ENCODE results near the gene XPNPEP2.

DNA sequence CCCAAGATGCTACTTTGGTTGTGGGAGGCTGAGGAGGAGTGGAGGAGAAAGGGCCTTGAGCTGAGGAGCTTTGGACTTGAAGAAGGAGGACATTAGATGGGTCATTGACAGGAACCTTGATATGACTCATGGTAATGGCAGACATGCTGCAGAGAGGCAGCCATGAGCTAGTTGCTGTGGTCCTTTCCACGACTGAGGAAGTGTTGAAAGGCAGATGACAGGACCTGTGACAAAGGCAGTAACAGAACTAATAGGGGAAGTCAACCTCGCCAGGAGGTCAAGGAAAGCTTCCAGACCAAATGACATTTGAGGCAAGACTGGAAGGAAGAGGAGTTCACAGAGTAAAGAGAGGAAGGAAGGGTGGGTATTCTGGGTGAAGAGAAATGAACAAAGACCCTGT is 7.6 kb upstream of the XPNPEP2 start:
- no peak for TF ChIP-seq GATA3 (IDR thresholded peaks at IDR 0.05; ENCODE audit: low read depth, low read length)
- TF ChIP-seq GATA2 (IDR thresholded peaks at IDR 0.05; ENCODE audit: low read depth, low read length), result no peak
